ENCODE data around the gene IFNW1.
"Not testable (repeated sequence)": the region's sequence is repeated elsewhere in the genome, so short reads cannot be mapped to it uniquely, and the experiment has no call there.

Gene IFNW1

DNA sequence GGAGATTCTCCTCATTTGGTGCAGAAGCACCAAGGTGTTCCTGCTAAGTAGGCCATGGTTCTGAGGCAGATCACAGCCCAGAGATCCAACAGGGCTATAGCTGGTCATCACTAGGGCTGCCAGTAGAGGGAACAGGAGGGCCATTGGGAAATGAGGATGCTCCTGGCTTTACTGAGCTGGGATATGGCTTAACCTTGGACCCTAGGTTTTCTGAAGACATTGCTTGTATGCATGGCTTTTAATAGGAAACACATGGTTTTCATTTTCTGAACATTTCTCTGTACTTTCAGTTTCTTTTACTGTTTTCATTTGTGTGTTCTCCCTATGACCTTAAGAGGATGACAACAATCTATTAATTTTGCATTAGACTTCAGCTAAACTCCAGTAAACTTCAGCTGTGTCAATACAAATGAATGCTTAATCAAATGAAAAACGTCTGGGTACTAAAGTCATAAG, at the start of gene IFNW1:
IFNW1 (minus strand) TSS at position 406 of the 456 bp plus-strand sequence; CDS start at position 144, 262 bp downstream.
- peak; percentile 10 for DNase-seq

DNA sequence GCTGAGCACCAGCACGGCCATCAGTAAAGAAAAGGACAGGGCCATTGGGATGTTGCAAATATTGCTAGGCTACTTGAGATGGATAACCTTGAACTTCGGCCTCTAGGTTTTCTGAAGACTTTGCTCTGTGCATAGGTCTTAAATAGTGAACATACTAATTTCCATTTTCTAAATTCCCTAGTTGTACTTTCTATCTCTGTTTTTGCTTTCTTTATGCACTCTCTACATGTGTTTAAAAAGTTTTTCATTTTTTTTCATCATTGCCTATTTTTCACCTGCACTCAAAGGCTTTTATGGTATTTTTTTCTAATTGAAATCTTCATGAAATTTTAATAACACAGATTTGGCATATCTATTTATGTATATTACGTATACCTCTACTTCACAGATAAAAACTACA, 45.9 kb upstream of the IFNW1 start, which contains the start of gene IFNA4:
IFNA4 (minus strand) TSS at position 101 of the 400 bp plus-strand sequence; CDS start at position 45, 56 bp downstream.
- not testable (repeated sequence) for DNase-seq

DNA sequence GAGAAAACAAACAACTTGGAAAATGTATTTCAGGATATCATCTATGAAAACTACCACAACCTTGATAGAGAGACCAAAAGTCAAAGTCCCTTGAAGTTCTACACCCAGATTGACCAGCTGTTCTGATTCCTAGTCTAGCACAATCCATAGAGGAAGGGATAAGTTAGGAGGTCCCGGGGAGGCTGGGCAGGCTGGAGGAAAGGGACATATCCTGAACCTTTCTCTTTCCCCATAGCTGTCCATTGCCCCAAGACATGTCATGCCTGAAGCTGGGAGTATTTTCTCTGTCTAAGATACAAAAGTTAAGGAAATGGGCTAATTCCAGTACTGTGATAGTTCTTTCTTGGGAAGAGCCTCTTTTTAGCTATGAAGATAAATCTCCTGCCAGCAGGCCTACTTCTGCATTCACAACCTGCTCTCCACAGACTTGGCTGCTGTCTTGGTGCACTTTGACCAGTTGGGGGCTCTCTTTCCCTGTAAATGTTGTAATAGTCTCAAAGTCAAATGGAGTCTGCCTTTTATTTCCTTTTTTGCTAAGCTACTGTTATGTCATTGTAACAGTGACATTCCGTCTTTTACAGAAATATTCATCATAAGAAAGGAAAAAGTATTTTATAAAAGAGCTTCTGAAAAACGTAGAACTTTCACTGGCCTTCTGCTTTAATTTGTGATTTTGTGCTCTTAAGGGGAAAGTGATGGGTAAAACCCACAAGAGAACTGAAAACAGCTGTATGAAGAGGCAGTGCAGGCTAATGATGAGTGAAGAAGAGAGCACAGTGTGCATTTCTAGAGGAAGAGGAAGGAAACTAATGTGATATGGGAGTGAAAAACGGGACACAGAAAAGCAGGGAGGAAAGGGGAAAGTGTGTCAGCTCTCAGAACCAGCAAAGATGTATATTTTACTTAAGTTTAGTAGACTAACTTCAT, 41.4 kb upstream of the IFNW1 start:
- peak; percentile 14 for DNase-seq

DNA sequence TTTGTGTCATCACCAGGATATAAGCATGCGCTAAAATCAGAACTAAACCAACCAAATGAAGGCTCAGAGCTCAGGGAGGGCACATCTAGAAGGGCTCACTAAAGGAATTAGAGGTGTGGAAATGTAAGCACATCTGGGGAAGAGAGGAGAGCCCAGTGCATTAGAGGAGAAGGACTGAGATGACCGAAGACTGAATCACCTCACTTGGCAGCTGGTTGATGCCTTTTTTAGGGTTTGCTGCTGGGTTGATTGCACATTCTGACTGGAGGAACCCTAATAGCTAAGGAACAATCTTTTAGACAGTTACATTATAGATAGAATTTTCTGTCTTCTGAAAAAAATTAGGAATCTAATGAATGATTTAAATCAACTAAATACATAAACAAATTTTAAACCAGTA, 33.0 kb upstream of the IFNW1 start:
- DNase-seq: no peak

DNA sequence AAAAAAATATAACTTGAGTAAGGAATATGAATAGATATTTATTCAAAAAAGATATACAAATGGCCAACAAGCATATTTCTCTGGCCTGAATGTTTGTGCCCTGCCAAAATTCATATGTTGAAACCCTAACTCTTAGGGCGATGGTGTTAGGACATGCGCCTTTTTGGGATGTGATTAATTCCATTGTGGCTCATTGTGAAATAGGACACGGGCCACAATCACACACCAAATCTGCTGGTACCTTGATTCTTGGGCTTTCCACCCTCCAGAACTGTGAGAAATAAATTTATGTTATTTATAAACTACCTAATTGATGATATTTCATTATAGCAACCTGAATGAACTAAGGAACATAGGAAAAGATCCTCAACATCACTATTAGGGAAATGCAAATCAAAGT, 30.5 kb upstream of the IFNW1 start:
- DNase-seq: no peak

DNA sequence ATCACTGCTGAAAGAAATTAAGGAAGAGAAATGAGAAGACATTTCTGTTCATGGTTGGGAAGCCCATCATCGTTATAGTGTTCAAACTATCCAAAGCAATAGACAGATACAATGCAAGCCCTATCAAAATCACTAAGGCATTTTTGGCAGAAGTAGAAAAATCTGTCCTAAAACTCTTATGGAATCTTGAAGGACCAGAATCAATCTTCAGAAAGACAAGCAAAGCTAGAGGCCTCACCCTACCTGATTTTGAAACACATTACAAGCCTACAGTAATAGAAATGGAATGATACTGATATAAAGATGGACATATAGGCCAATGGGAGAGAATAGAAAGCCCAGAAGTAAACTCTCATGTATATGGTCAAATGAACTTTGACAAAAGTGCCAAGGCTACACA, 29.7 kb upstream of the IFNW1 start:
- DNase-seq: no peak

DNA sequence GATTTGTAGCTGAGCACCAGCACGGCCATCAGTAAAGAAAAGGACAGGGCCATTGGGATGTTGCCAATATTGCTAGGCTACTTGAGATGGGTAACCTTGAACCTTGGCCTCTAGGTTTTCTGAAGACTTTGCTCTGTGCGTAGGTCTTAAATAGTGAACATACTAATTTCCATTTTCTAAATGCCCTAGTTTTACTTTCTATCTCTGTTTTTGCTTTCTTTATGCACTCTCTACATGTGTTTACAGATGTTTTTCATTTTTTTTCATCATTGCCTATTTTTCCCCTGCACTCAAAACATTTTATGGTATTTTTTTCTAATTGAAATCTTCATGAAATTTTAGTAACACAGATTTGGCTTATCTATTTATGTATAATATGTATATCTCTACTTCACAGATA, 24.9 kb upstream of the IFNW1 start, which contains the start of gene IFNA21:
IFNA21 (minus strand) TSS at position 101 of the 400 bp plus-strand sequence; CDS start at position 53, 48 bp downstream.
- DNase-seq: not testable (repeated sequence)

DNA sequence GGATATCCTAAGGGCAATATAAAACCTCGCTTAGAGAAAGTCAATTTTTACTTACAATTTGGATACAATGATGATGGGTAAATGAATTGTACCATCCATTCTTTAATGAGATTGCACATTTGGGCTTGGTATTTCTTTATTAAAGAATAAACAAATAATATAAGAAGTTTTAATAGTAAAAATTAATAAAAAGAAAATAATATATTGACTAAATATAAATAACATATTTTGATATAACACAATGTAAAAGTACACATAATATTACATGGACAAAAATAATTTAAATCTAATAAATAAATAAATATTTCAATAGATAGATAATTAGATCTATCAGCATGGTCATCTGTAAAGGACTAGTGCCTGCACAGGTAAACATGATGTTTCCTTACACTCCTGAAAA, 23.9 kb upstream of the IFNW1 start:
- no peak for DNase-seq

DNA sequence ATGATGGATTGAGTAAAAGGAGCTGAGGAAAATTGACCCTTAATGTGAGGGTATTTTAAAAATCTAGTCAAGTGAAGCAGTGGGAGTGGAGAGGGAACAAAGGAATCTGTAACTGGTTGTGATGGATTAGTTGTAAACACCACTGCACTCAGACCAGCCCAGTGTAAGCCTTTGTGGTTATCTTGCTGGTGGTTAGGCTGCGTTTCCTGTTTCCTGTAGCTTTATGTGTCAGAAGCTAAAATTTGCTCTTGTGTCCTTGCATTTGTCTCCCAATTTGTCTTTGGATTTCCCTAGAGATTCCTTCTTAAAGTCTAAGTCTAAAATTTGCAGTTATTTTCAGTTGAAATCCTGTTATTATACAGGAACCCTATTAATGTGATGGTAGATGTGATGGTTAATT, 18.5 kb upstream of the IFNW1 start:
- DNase-seq: no peak

DNA sequence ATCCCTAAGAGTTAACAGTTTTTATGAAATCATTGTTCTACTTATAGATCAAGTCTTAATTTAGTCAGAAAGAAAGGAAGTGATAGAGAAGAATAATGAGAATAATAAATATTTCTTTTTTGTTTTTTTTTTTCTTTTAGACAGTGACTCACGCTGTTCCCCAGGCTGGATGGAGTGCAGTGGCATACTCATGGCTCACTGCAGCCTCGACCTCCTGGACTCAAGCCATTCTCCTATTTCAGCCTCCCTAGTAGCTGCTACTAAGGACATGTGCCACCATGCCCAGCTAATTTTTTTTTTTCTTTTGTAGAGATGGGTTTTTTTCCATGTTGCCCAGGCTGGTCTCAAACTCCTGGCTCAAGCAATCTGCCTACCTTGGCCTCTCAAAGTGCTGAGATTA, 13.9 kb upstream of the IFNW1 start:
- DNase-seq: peak; percentile 9

DNA sequence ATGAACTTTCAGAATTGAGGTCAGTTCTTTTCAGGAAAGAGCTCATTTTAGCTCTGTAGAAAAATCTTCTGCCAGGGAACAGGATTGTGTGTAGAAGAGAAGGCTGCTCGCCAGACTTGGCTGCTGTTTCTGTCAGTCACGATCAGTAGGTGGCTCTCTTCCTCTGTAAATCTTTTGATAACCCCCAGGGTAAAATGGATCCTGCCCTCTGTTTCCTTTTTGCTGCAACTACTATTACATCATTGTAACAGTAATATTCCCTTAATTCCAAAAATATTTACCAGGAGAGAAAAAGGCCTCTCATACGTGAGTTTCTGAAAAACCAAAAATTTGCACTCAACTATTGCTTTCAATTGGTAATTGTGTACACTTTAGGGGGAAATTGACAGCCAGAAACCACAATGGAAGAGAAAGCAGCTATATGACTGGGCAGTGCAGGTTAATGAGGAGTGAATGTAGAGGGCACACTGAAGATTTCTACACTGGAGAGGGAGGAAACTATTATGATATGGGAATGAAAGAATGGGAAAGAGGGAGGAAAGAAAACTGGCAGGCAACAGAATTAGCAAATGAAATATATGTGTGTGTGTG, 12.5 kb upstream of the IFNW1 start:
- DNase-seq: peak; percentile 34

DNA sequence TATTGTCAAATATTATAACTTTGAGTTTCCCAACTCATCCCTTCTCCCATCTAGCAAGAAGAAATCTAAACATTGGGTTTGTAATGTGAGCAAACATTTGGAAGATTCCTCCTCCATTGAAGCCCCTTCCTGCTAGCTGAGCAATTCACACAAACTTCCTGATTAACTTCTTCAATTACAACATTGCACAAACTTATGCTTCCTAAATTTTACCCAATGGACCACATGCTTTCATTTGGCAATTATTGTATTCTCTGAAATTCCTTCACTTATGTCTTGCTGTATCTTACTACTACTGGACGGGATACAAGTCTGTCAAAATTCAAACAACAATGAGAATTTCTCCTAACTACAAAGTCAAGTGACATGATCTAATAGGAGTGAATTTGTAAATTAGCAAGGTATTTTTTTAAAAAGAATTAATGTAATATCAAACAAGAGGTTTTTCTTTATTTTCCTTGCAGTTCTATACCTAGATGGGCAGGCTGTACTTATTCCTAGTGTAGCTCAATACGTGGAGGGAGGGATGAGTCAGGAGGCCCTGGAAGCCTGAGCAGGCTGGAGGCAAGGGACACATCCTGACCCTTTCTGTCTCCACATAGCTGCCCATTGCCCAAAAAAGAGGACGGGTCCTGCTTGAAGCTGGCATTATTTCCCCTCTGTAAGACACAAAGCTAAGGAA, 11.8 kb upstream of the IFNW1 start:
- peak; percentile 25 for DNase-seq

DNA sequence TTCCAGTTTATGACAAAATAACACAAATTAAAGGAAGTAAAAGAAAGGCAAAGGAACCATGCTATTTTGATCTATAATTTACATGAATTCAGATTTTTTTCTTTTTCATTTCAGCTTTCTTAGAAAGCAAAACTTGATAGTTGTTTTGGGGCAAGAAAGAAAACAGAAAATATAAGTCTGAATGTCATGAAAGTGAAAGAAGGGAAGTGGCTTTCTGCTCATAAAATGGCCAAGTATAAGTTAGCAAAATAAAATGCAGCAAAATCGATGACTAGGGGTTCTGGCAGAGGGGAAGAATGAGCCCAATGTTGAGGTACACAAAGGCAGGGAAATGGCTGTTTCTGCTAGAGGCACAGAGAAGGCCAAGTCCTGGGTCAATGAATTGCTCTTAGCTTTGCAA, 3.0 kb upstream of the IFNW1 start:
- no peak for DNase-seq

DNA sequence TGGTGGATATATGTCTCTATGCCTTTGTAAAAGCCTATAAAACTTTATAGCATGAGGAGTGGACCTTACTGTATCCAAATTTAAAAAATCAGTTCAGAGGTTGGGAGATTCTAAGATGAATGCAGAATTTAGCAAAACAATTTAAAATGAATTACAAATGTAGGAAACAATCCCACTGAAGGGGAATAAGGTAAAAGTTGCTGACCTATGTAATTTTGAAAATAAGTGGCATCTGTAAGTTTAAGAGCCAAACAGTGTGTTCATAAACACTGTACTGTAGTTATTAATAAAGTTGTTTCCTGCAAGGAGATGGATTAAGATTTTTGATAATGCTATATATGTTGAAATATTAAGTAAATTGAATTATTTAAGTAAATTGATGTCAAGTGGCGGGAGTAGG, 4.6 kb downstream of the IFNW1 start:
- no peak for DNase-seq

DNA sequence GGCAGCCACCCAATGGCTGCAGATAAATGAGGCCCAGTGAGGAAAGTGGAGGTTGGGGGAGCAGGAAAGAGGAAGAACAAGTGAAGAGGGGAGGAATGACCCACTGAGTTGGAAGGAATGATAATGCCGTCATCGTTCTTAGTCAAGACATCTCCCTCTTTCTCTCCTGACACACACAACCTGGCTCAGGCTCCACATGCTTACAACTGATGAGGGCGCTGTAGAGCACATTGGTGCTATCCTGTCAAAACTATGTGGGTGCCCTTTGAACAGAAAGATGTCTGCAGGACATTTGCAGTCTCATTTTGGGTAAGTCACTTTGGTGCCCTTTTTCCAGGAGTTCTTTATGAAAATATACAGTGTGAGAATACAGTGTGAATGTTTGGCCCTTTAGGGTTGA, 5.9 kb downstream of the IFNW1 start:
- no peak for DNase-seq

DNA sequence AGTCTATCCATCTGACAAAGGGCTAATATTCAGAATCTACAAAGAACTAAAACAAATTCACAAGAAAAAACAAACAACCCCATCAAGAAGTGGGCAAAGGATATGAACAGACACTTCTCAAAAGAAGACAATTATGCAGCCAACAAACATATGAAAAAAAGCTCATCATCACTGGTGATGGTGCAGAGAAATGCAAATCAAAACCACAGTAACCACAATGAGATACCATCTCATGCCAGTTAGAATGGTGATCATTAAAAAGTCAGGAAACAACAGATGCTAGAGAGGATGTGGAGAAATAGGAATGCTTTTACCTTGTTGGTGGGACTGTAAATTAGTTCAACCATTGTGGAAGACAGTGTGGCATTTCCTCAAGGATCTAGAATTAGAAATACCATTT, 13.4 kb downstream of the IFNW1 start:
- DNase-seq: not testable (repeated sequence)

DNA sequence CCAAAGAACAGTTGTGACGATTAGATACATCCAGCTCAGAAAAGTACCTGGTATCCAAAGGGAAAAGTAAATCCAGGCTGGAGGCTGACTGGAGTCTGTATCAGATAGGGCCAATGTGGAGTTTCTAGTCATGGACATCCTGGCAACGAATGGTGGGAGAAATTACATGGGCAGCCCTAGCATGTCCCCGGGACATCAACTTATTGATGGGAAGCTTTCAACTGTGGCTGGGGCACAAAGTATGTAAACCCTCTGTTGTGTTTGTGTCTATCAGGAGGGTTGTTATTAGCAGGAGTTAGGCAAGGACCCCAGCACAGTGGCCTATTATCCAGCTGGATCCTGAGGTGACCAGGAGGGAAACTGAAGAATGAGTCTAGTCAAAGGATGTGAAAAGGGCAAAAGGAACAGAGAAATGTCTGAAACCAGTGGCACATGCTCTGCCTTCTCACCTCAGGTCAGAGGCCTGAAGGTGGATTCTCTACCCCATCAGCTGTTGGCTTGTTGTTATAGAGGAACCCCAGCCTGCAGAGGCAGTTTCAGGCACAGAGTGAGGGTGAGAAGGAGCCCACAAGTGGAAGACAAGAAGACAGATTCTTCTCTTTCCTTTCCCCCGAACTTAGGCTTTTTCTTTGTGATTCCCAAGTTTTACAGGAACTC, 19.9 kb downstream of the IFNW1 start:
- no peak for DNase-seq

DNA sequence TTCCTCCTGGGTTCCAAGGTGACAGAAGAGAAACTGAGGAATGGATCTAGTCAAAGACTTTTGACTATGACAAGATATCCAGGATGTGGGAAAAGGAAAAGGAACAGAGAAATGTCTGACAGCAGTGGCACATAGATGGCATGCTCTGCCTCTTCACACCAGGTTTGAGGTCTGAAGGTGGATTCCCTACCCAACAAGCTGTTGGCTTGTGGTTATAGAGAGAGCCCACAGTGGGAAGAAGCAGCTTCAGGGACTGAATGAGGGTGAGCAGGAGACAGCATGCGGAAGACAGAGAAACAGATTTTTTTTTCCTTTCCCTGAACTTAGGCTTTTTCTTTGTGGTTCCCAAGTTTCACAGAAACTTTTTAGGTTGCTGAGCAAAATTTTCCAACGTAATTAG, 20.6 kb downstream of the IFNW1 start:
- DNase-seq: no peak

DNA sequence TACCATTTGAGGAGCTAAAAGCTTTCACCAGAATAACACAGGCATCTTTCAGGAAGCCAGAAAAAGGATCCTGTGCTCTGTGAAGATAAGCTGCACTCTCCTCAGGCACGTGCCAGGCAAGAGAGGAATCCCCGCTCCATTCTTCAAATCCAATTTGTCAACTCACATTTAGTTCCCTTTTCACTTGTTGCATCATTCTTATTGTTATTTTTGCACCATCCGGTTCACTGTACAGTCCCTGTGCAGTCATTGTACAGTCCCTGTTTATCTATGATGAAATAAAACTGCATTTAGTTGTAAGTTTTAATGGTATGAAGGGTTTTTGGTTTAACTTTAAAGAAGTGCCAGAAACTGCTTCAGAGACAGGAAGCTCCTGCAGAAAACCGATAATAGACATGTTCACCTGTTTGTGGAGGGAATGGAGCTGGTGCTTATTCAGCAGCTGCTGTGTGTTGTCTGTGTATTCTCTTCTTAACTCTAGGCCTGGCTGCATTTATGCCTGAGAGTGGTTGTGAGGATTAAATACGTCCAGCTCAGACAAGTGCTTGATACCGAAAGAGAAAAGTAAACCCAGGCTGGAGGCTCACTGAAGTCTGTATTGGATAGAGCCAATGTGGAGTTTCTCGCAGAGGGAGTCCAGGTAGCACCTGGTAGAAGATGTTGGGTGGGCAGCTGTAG, 22.4 kb downstream of the IFNW1 start:
- no peak for DNase-seq

DNA sequence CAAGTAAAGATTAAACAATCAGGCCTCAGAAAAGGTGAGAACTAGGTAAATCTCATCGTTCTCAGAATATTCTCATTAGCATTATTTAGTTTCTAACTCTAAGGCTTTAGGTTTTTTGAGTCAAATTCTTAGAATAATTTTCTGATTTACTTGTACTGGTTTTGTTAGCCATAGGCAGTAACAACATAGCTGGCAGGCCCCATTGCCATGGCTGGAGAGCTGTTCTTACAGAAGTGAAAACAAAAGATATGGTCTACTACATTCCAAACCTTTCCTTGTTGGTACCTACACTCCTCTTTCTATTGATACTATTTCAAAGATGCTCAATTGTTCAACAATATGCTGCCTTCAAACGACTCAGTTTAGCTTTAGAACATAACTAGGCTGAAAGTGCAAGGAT, 27.3 kb downstream of the IFNW1 start:
- DNase-seq: no peak

DNA sequence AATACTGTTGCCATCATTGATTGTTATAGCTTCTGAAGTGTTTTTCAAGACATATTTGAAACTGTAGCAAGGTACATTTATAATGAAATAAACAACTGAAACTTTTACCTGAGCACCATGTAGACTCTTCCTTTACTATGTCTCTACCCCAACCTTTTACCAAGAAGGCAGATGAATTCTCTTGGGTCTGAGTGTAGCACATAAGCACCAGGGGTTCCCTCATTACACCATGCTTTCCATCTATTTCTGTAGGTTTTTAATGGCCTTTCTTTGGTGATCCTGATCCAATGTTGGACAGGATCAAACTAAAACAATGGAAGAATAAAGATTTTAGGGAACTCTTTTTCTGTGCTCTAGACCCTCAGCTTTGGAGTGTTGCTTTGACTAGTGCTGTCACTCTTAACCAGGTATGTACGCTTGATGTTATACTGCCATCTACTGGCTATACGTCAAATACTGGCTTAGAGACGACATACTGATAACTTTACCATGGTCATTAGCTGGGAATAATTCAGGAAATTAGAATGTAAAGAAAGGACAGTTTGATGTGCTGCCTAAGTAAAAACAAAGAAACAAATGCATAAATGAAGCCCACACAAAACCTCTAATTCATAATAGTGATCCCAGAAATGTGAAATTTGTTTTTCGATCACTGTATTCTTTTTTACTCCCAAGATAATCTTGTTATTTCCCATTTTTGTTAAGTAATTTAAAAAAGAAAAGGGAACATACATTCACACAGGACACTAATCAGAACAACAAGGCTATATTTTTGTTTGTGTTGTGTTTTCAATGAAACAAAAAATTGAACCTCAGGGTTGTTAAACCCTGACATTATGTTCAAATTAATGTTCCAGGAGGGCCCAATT, 30.7 kb downstream of the IFNW1 start:
- peak; percentile 70 for DNase-seq

All from EL (cell line).